Measurements from ENCODE around the gene VAV2.

DNA sequence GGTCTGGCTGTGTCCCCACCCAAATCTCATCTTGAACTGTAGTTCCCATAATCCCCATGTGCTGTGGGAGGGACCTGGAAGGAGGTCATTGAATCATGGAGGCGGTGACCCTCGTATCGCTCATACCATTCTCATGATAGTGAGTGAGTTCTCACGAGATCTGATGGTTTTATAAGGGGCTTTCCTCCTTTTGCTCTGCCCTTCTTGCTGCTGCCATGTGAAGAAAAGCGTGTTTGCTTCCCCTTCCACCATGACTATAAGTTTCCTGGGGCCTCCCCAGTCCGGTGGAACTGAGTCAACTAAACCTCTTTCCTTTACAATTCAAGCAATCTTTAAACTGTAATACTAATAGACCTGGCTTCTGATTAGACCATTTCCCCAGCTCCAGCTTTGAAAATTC lies 161.8 kb downstream of the VAV2 start:
- TF ChIP-seq SIN3A (IDR thresholded peaks at IDR 0.05; ENCODE audit: borderline replicate concordance, low read depth, low read length) (no peak), ELF1 (IDR thresholded peaks at IDR 0.05) (no peak), RFX5 (IDR thresholded peaks at IDR 0.05; ENCODE audit: low read length) (no peak), MXI1 (IDR thresholded peaks at IDR 0.05; ENCODE audit: low read depth, low read length) (no peak), GABPA (IDR thresholded peaks at IDR 0.05; ENCODE audit: low read depth) (no peak), NRF1 (IDR thresholded peaks at IDR 0.05; ENCODE audit: low read depth, low read length) (no peak), POLR2AphosphoS5 (IDR thresholded peaks at IDR 0.05; ENCODE audit: low read depth, low read length) (no peak)
- TF ChIP-seq, protein P1, sequence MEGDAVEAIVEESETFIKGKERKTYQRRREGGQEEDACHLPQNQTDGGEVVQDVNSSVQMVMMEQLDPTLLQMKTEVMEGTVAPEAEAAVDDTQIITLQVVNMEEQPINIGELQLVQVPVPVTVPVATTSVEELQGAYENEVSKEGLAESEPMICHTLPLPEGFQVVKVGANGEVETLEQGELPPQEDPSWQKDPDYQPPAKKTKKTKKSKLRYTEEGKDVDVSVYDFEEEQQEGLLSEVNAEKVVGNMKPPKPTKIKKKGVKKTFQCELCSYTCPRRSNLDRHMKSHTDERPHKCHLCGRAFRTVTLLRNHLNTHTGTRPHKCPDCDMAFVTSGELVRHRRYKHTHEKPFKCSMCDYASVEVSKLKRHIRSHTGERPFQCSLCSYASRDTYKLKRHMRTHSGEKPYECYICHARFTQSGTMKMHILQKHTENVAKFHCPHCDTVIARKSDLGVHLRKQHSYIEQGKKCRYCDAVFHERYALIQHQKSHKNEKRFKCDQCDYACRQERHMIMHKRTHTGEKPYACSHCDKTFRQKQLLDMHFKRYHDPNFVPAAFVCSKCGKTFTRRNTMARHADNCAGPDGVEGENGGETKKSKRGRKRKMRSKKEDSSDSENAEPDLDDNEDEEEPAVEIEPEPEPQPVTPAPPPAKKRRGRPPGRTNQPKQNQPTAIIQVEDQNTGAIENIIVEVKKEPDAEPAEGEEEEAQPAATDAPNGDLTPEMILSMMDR (IDR thresholded peaks at IDR 0.05): no peak
- TF ChIP-seq, protein P2, sequence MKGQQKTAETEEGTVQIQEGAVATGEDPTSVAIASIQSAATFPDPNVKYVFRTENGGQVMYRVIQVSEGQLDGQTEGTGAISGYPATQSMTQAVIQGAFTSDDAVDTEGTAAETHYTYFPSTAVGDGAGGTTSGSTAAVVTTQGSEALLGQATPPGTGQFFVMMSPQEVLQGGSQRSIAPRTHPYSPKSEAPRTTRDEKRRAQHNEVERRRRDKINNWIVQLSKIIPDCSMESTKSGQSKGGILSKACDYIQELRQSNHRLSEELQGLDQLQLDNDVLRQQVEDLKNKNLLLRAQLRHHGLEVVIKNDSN (IDR thresholded peaks at IDR 0.05; ENCODE audit: borderline replicate concordance, low read depth): no peak

Data from SK-N-SH (cell line).